OCI-LY3 (cell line): Measurements from ENCODE around the gene EPS15.

Experiments
- CTCF ChIP-seq: fragments of 200-600, 300-600 bp; sonication (generic); IDR thresholded peaks from 2 replicates; pipeline ENCODE4 v1.5.1; 2014; ENCODE audit warnings: antibody characterized with exemption, low read length, low read depth
- EZH2phosphoT487 ChIP-seq: fragments of 200-600 bp; shearing (Covaris generic); IDR thresholded peaks from 2 replicates; pipeline ENCODE4 v1.6.1; 2018; ENCODE audit warnings: antibody characterized with exemption, mixed run types, low read depth

GRCh38 chr1:51567653-51568052 is 48.6 kb upstream of the EPS15 start:
- no peak for TF ChIP-seq CTCF
- no peak for TF ChIP-seq EZH2phosphoT487
